Adipocyte (in vitro differentiated cells): ENCODE measurements around the gene CNGA2.

Experiments
- DNase-seq: peaks from one replicate; pipeline ENCODE4 v3.0.0-alpha.2; 2015; ENCODE audit warnings: low read depth
- H3K27me3 ChIP-seq: replicated peaks from 2 replicates; pipeline ENCODE4 v1.7.0; 2013; ENCODE audit warnings: mild to moderate bottlenecking, low read length, moderate library complexity; ENCODE audit not compliant: control insufficient read depth, insufficient read depth
- H3K36me3 ChIP-seq: 2 replicates; pipeline ENCODE4 v1.7.0; 2013; ENCODE audit warnings: low read length, mild to moderate bottlenecking, moderate library complexity; ENCODE audit not compliant: control insufficient read depth, insufficient read depth, severe bottlenecking
- H3K4me1 ChIP-seq: 2 replicates; pipeline ENCODE4 v1.7.0; 2013; ENCODE audit warnings: mild to moderate bottlenecking, low read length, moderate library complexity; ENCODE audit not compliant: control insufficient read depth, insufficient read depth
- H3K4me3 ChIP-seq: 2 replicates; pipeline ENCODE4 v1.7.0; 2013; ENCODE audit warnings: mild to moderate bottlenecking, low read length, moderate library complexity
- H3K9ac ChIP-seq: 2 replicates; pipeline ENCODE4 v1.7.0; 2013; ENCODE audit warnings: mild to moderate bottlenecking, low read length, moderate library complexity
- H3K9me3 ChIP-seq: 2 replicates; pipeline ENCODE4 v1.7.0; 2013; ENCODE audit warnings: mild to moderate bottlenecking, low read length, moderate library complexity; ENCODE audit not compliant: control insufficient read depth

The CNGA2 gene

DNA sequence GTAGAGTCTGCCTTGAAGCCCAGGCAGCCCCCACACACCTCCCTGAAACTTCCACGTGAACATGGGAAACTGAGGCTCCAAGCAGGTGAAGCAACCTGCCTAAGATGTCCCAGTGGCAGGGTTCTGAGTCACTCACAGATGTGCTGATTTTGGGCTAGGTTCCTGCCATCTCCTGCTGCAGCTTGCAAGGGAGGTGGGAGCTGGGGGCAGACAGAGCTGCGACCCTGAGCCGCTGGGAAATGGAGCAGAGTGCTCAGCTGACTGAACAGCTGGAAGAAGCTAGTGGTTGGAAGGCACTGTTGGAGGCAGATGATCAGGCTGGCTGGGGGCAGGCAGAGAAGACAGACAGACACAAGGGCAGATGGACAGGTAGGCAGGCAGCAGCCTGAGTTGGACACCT, 22.3 kb upstream of the CNGA2 start:
- Histone ChIP-seq H3K27me3 (peaks cover 27% of the 10 kb centered on the region), H3K4me3 (no peak overlapping the region), H3K9me3 (no peaks in the 10 kb centered on the region), H3K9ac (no peak overlapping the region), H3K4me1 (no peaks in the 10 kb centered on the region), H3K36me3 (no peaks in the 10 kb centered on the region)
- no peak for DNase-seq

DNA sequence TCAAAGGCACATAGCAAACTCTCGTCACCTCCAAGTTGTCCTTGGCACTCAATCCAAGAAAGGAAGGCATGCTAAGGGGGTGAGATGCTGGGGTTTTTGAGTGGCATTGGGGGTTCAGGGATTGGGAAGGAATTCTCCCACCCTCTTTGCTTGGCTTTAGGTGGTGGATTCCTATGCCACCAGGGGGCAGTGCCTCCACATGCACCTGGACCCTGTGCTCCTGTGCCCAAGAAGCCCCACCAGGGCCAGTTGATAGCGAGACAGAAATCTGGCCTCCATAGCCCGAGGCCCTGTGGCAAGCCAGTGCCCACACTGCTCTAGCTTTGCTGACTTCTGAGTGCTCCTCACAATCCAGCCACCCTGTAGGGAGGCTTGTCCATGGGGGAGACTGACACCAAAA, 20.7 kb upstream of the CNGA2 start:
- peaks cover 24% of the 10 kb centered on the region for H3K27me3 ChIP-seq
- peak; percentile 35 for DNase-seq
- no peaks in the 10 kb centered on the region for H3K36me3 ChIP-seq
- H3K9me3 ChIP-seq = no peaks in the 10 kb centered on the region
- H3K4me3 ChIP-seq = no peak overlapping the region
- H3K9ac ChIP-seq = no peak overlapping the region
- no peaks in the 10 kb centered on the region for H3K4me1 ChIP-seq

DNA sequence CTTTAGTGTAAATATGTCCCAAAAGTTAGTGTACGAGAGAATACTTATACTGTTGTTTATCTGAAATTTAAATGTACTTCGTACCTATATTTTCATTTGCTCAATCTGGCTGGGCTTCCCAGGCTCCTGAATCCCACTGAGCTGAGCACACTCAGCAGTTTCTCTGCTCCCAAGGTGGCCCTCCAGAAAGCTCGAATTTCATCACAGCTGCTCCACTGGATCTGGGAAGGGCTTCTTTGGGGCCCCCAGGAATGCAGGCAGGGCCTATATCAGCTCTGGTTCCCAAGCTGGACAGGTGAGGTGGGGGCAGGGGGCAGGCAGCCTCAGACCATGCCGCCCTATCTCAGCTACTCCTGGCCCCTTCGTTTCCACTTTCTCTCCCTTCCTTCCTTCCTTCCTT, 20.2 kb upstream of the CNGA2 start:
- no peak overlapping the region for H3K4me3 ChIP-seq
- no peaks in the 10 kb centered on the region for H3K9me3 ChIP-seq
- H3K27me3 ChIP-seq = peaks cover 24% of the 10 kb centered on the region
- no peak overlapping the region for H3K9ac ChIP-seq
- no peaks in the 10 kb centered on the region for H3K4me1 ChIP-seq
- DNase-seq = no peak
- H3K36me3 ChIP-seq = no peaks in the 10 kb centered on the region

DNA sequence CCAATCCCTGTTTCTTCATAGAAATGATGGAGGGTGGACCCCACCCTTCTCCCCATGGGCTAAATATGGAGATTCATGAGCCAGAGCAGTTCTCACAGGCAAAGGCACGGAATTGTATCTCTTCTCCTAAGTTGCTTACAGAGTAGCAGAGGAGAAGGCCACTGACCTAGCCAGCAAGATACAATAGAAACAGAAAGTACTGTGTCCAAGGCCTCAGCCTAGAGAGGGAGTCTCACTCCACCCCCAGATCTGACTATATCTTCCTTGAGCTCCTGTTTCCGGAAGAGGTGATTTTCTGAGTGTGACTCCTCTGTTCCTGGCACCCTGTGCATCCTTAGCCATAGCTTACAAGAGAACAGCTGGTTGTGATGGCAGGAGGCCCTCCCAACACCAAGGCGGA, 18.8 kb upstream of the CNGA2 start, which contains the start of gene FATE1:
TSS of gene FATE1 (plus strand) at position 284 of the 400 bp plus-strand sequence. CDS start at position 369, 85 bp downstream.
- Histone ChIP-seq H3K27me3 (peaks cover 24% of the 10 kb centered on the region), H3K9ac (no peak within 1 kb of the TSS), H3K36me3 (no peaks in the 10 kb centered on the region), H3K4me3 (no peak within 1 kb of the TSS), H3K9me3 (no peaks in the 10 kb centered on the region), H3K4me1 (no peaks in the 10 kb centered on the region)
- no peak for DNase-seq

DNA sequence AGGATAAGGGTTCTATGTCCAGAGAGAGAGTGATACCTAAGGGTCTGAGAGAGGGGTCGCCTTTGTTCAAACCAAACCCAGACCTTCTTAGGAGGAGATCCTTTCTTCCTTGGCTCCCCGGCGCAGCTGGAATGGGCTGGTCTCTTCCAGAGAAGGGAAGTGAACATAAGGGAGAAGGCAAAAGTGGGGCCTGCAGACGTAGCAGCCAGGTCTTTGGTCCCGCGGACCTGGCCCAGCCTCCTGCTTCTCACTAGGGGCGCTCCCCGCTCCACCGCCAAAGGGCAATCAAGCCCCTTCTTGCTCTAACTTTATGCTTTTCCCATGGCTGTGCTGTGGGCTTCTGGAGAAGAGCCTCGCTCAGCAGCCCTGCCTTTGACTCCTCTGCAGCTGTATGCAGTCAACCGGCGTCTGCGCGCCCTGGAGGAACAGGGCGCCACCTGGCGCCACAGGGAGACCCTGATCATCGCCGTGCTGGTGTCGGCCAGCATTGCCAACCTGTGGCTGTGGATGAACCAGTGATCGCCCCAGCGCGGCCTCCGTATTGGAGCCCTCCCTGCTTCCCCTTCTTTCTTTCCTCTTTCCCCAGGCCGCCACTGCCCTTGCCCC, 12.2 kb upstream of the CNGA2 start:
- peaks cover 32% of the 10 kb centered on the region for H3K27me3 ChIP-seq
- H3K36me3 ChIP-seq = no peaks in the 10 kb centered on the region
- peaks cover 11% of the 10 kb centered on the region for H3K9me3 ChIP-seq
- no peak overlapping the region for H3K4me3 ChIP-seq
- DNase-seq = no peak
- H3K4me1 ChIP-seq = no peaks in the 10 kb centered on the region
- no peak overlapping the region for H3K9ac ChIP-seq

DNA sequence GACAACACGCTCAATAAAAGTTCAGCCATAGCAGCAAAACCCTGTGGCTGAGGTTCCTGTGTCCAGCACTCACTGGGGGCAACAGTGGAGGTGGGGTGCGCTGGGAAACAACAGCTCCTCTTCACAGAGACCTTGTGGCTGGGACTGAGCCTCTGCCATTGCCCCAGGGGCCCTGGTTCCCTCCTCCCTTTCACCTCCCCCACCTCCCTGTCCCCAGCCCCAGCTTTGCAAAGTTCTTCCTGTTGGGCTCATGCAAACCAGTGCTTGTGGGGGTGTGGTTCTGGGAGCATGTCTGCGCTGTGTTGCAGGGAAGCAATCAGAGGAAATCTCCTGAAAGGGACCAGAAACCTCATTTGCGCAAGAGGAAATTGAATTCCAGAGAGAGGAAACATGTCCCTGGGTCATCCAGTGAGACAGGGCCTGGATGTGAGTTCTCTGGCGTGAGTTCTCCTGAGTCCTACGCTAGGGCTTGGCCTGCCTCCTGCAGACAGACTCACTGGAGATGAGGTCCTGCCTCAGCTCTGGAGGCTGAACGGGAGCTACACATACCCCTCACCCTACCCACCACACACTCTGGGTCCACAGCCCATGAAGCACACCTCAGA, 11.3 kb upstream of the CNGA2 start:
- no peak for DNase-seq
- Histone ChIP-seq H3K27me3 (peaks cover 37% of the 10 kb centered on the region), H3K4me1 (no peaks in the 10 kb centered on the region), H3K36me3 (no peaks in the 10 kb centered on the region), H3K9ac (no peak overlapping the region), H3K4me3 (no peak overlapping the region), H3K9me3 (peaks cover 11% of the 10 kb centered on the region)

DNA sequence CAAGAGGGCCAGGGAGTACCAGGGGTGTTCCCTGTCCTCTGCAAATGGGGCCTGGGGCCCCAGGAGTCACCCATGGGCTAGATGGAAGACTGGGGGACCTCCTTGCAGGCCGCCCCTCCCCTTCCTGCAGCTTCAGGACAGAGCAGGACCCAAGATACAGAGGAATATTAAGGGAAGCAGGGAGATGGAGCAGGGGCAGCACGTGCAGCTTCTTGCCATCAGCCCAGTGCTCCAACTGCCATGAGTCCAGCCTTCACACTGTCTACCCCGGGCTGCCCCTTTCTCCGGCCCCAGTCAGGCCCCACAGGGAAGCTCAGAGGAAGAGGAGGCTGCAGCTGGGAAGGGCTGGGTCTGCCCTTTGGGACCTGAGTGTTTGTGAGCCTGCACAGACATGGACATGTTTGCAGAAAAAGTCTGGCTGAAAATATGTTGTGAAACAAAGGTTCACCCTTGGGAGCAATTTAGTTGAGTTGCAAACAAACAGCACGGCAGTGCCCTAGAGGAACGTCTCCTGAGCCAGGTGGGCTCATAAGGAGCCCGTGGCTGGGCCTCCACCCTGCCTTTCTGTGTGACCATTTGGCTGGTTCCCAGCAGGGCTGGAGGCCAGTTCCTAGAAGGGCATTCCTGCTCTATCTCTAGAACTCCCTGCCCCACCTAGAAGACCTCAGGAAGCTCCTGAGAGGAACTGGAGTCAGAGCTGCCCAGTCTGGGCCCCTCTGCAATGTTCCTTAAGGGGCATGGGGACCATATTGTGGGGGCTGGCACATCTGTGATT, 9.8 kb upstream of the CNGA2 start:
- peaks cover 11% of the 10 kb centered on the region for H3K9me3 ChIP-seq
- no peak for DNase-seq
- peaks cover 41% of the 10 kb centered on the region for H3K27me3 ChIP-seq
- no peak overlapping the region for H3K9ac ChIP-seq
- H3K4me1 ChIP-seq = no peaks in the 10 kb centered on the region
- H3K4me3 ChIP-seq = no peak overlapping the region
- H3K36me3 ChIP-seq = no peaks in the 10 kb centered on the region

DNA sequence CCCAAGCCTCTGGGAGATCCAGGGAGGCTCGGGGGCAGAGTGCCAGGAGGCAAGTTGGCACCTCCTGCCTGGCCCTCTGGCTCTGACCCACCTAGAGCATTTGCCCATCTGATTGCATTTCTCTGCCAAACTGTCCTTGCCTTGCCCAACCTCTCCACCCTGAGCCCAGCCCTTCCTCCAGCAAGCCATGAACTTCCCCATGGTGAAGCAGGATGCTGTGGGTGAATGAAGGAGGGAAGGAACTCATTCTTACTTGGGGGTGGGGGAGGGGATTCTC, 9.3 kb upstream of the CNGA2 start:
- Histone ChIP-seq H3K27me3 (peaks cover 46% of the 10 kb centered on the region), H3K36me3 (no peaks in the 10 kb centered on the region), H3K9ac (no peak overlapping the region), H3K9me3 (peaks cover 11% of the 10 kb centered on the region), H3K4me3 (no peak overlapping the region), H3K4me1 (no peaks in the 10 kb centered on the region)
- no peak for DNase-seq

DNA sequence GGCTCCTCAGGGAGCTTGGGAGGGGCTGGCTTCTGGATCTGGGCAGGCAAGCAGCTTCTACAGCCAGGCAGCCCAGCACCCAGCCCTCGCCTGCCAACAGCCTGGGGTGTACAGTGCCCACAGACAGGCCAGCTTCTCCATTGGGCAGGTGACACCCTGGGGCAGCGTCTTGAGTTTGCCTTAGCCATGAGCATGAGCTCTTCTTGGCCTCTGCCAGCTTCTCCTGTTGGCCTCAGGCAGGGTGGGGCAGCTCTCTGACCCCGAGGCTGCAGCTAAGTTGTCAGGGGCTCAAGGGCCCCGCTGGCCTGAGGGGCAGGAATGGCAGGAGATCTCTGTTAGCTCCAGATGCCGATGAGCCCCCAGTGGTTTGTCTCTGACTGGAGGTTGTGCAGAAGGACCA, 7.8 kb upstream of the CNGA2 start:
- H3K27me3 ChIP-seq = peaks cover 44% of the 10 kb centered on the region
- H3K9me3 ChIP-seq = peaks cover 11% of the 10 kb centered on the region
- no peak overlapping the region for H3K9ac ChIP-seq
- no peak for DNase-seq
- H3K36me3 ChIP-seq = no peaks in the 10 kb centered on the region
- no peak overlapping the region for H3K4me3 ChIP-seq
- H3K4me1 ChIP-seq = no peaks in the 10 kb centered on the region

DNA sequence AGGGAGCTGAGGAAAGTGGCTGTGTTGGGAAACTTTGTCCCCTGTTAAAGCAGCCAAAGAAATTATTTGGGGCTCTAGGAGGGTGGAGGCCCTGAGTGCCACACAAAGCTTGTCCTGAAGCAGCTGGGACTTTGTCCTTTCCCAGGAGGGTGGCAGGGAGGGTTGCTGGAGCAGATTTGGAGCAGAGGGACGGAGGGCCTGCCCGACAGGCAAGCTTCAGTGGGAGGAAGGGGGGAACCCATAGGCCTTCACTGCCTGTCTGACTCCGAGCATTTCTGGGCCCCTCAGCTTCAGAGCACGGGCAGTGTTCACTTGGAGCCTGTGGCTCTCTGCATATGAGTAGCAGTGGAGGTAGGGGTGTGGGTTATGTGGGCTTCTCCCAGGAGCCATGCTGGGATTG, 7.2 kb upstream of the CNGA2 start:
- Histone ChIP-seq H3K4me1 (no peaks in the 10 kb centered on the region), H3K9ac (no peak overlapping the region), H3K36me3 (no peaks in the 10 kb centered on the region), H3K27me3 (peaks cover 44% of the 10 kb centered on the region), H3K4me3 (no peak overlapping the region), H3K9me3 (peaks cover 11% of the 10 kb centered on the region)
- DNase-seq = no peak

DNA sequence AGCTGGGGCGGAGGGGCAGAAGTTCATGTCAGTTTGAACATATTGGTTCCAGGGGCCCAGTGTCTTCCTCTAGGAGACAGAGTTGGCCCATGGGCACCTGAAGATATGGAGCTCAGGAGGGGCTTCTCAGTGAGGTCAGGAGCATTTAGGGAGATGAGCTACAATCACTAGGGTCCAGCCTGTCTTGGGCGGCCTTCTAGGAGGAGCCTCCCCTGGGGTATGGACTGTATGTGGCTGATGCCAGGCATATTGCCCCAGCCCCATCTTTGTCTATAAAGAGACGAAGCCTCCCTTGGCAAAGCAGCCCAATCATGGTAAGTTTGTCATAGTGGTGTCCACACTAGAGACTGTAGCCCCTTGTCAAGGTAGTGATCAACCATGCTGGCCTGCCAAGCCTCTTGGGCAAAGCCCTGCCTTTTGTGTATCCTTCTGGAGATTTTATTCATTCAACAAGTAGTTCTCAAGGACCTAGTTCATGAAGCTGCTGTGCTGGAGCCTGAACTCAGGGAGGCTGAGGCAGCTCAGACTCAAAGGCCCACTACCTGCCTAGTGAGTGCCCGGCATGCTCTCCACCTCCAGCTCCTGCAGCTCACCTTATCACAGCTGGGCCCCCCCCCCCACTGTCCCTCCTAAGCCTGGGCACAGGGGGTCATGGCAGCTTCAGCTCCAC, 5.4 kb upstream of the CNGA2 start:
- DNase-seq = no peak
- H3K27me3 ChIP-seq = peaks cover 49% of the 10 kb centered on the region
- H3K4me3 ChIP-seq = no peak overlapping the region
- no peak overlapping the region for H3K9ac ChIP-seq
- no peaks in the 10 kb centered on the region for H3K36me3 ChIP-seq
- peaks cover under 1% of the 10 kb centered on the region for H3K9me3 ChIP-seq
- H3K4me1 ChIP-seq = no peaks in the 10 kb centered on the region
